Transverse colon (tissue), 3 donors: ENCODE measurements around the gene SCAF1.

Source experiments
- CTCF ChIP-seq, 5 experiments: fragments of 200-600 bp in 3 of 5; fragments of 450-650 bp in 2 of 5; sonication (generic) in 3 of 5; IDR thresholded peaks; 1 replicate in 2 of 5; 2 replicates in 3 of 5; pipeline ENCODE4 v1.5.1; 2016 to 2017; ENCODE audit warnings: antibody characterized with exemption in 5 of 5, inconsistent platforms in 3 of 5, mild to moderate bottlenecking in 2 of 5, moderate library complexity in 1 of 5
- EP300 ChIP-seq: sonication (generic); formaldehyde crosslinking; IDR thresholded peaks from one replicate; pipeline ENCODE4 v1.6.1; 2017; ENCODE audit warnings: antibody characterized with exemption, low read depth
- POLR2A ChIP-seq: fragments of 450-650 bp; IDR thresholded peaks from one replicate; pipeline ENCODE4 v1.6.1; 2016; ENCODE audit warnings: antibody characterized with exemption, mild to moderate bottlenecking, moderate library complexity

GRCh38 chr19:49657493-49658138, 15.6 kb downstream of the SCAF1 start:
- TF ChIP-seq CTCF (IDR thresholded peaks at IDR 0.05) (no peak), EP300 (no peak), POLR2A (no peak)
